MM.1S (cell line): ENCODE measurements around the gene VGF.

Experiments used
- DNase-seq: peaks from one replicate; pipeline ENCODE4 v3.0.0-alpha.2; 2015
- H2AFZ ChIP-seq: fragments of 300-600 bp; sonication (generic); 2 replicates; pipeline ENCODE4 v1.6.0; 2016; ENCODE audit warnings: antibody characterized with exemption, low read length
- H3F3A ChIP-seq: fragments of 300-600 bp; sonication (generic); 2 replicates; pipeline ENCODE4 v1.6.1; 2016; ENCODE audit warnings: mild to moderate bottlenecking, antibody characterized with exemption, low read length, moderate library complexity, mixed read lengths; ENCODE audit not compliant: insufficient read depth
- H3K27ac ChIP-seq: fragments of 300-600 bp; sonication (generic); 2 replicates; pipeline ENCODE4 v1.5.1; 2016; ENCODE audit warnings: mild to moderate bottlenecking, low read length
- H3K27me3 ChIP-seq: fragments of 300-600 bp; sonication (generic); replicated peaks from 2 replicates; pipeline ENCODE4 v1.6.0; 2016; ENCODE audit warnings: low read length; ENCODE audit not compliant: insufficient read depth
- H3K36me3 ChIP-seq: fragments of 300-600 bp; sonication (generic); replicated peaks from 2 replicates; pipeline ENCODE4 v1.6.1; 2016; ENCODE audit warnings: mild to moderate bottlenecking, low read length, mixed read lengths; ENCODE audit not compliant: insufficient read depth
- H3K4me1 ChIP-seq: fragments of 300-600 bp; sonication (generic); 2 replicates; pipeline ENCODE4 v1.6.1; 2016; ENCODE audit warnings: low read length, mixed read lengths
- H3K4me2 ChIP-seq: fragments of 300-600 bp; sonication (generic); 2 replicates; pipeline ENCODE4 v1.6.0; 2016; ENCODE audit warnings: low read depth, low read length
- H3K4me3 ChIP-seq: fragments of 300-600 bp; sonication (generic); 2 replicates; pipeline ENCODE4 v1.5.1; 2016; ENCODE audit warnings: low read length, mixed read lengths
- H3K79me2 ChIP-seq: fragments of 300-600 bp; sonication (generic); 2 replicates; pipeline ENCODE4 v1.6.1; 2016; ENCODE audit warnings: mixed run types, low read length, mixed read lengths
- H3K9ac ChIP-seq: fragments of 300-600 bp; sonication (generic); 2 replicates; pipeline ENCODE4 v1.6.1; 2016; ENCODE audit warnings: low read length, mixed read lengths
- H3K9me2 ChIP-seq: fragments of 300-600 bp; sonication (generic); replicated peaks from 2 replicates; pipeline ENCODE4 v1.6.1; 2016; ENCODE audit warnings: mild to moderate bottlenecking, low read length, mixed read lengths; ENCODE audit not compliant: insufficient read depth
- H3K9me3 ChIP-seq: fragments of 300-600 bp; sonication (generic); replicated peaks from 2 replicates; pipeline ENCODE4 v1.6.1; 2016; ENCODE audit warnings: mild to moderate bottlenecking, low read length, mixed read lengths; ENCODE audit not compliant: insufficient read depth
- H4K20me1 ChIP-seq: fragments of 300-600 bp; sonication (generic); 2 replicates; pipeline ENCODE4 v1.6.1; 2016; ENCODE audit warnings: mild to moderate bottlenecking, low read length, moderate library complexity, mixed read lengths; ENCODE audit not compliant: insufficient read depth
- CTCF ChIP-seq: fragments of 300-600 bp; sonication (generic); IDR thresholded peaks from 2 replicates; pipeline ENCODE4 v1.5.1; 2016; ENCODE audit warnings: antibody characterized with exemption, low read length, mixed read lengths
- EZH2 ChIP-seq: fragments of 300-600 bp; sonication (generic); optimal IDR thresholded peaks from 2 replicates; pipeline ENCODE3; 2017; ENCODE audit warnings: low read depth, mild to moderate bottlenecking, antibody characterized with exemption, low read length, mixed read lengths
- EZH2phosphoT487 ChIP-seq: fragments of 300-600 bp; sonication (generic); IDR thresholded peaks from 2 replicates; pipeline ENCODE4 v1.6.1; 2018; ENCODE audit warnings: antibody characterized with exemption, low read length

Gene VGF

GRCh38 chr7:101172854-101173751, 7.7 kb upstream of the VGF start:
- H2AFZ ChIP-seq: no peak overlapping the region
- H3K4me2 ChIP-seq: no peak overlapping the region
- no peaks in the 10 kb centered on the region for H4K20me1 ChIP-seq
- H3K9ac ChIP-seq: no peak overlapping the region
- peaks cover 96% of the 10 kb centered on the region for H3K27me3 ChIP-seq
- no peak for TF ChIP-seq CTCF
- TF ChIP-seq EZH2: no peak
- TF ChIP-seq EZH2phosphoT487: no peak
- no peak overlapping the region for H3K4me3 ChIP-seq
- H3F3A ChIP-seq: no peaks in the 10 kb centered on the region
- no peaks in the 10 kb centered on the region for H3K79me2 ChIP-seq
- no peak for DNase-seq
- H3K4me1 ChIP-seq: 0 out of 2 replicates have a peak, but pooled peaks cover 3% of the 10 kb centered on the region
- no peaks in the 10 kb centered on the region for H3K9me2 ChIP-seq
- H3K36me3 ChIP-seq: no peaks in the 10 kb centered on the region
- H3K9me3 ChIP-seq: no peaks in the 10 kb centered on the region
- H3K27ac ChIP-seq: no peak overlapping the region

GRCh38 chr7:101172005-101172853, 6.9 kb upstream of the VGF start:
- no peaks in the 10 kb centered on the region for H4K20me1 ChIP-seq
- no peaks in the 10 kb centered on the region for H3K9me2 ChIP-seq
- H3F3A ChIP-seq: no peaks in the 10 kb centered on the region
- H3K27me3 ChIP-seq: peaks cover 96% of the 10 kb centered on the region
- 0 out of 2 replicates have a peak, but pooled peaks cover 3% of the 10 kb centered on the region for H3K4me1 ChIP-seq
- no peaks in the 10 kb centered on the region for H3K9me3 ChIP-seq
- H3K9ac ChIP-seq: no peak overlapping the region
- H3K79me2 ChIP-seq: no peaks in the 10 kb centered on the region
- TF ChIP-seq EZH2: no peak
- H2AFZ ChIP-seq: no peak overlapping the region
- no peak overlapping the region for H3K27ac ChIP-seq
- DNase-seq: peak; percentile 41
- H3K36me3 ChIP-seq: no peaks in the 10 kb centered on the region
- no peak overlapping the region; the same call in 1 of the 2 replicates for H3K4me3 ChIP-seq
- peak overlapping the region; percentile 29 for H3K4me2 ChIP-seq

GRCh38 chr7:101171442-101171837, 6.1 kb upstream of the VGF start:
- Histone ChIP-seq H3K9ac (no peak overlapping the region), H3K4me2 (no peak overlapping the region), H3K4me1 (0 out of 2 replicates have a peak, but pooled peaks cover 3% of the 10 kb centered on the region), H3K36me3 (no peaks in the 10 kb centered on the region), H3K27ac (no peak overlapping the region), H3F3A (no peaks in the 10 kb centered on the region), H3K4me3 (no peak overlapping the region), H3K9me3 (no peaks in the 10 kb centered on the region), H3K79me2 (no peaks in the 10 kb centered on the region), H2AFZ (no peak overlapping the region), H4K20me1 (no peaks in the 10 kb centered on the region), H3K27me3 (peaks cover 93% of the 10 kb centered on the region), H3K9me2 (no peaks in the 10 kb centered on the region)
- DNase-seq: no peak
- TF ChIP-seq EZH2phosphoT487: no peak
- TF ChIP-seq EZH2: no peak
- TF ChIP-seq CTCF: no peak
